Ectodermal cell (in vitro differentiated cells): Measurements from ENCODE around the gene MTRFR.

Experiments used
- H3K27ac ChIP-seq: 2 replicates; pipeline ENCODE4 v1.7.0; 2013; ENCODE audit warnings: mild to moderate bottlenecking, low read depth, low read length; ENCODE audit not compliant: insufficient read depth, poor library complexity, severe bottlenecking
- H3K27me3 ChIP-seq: 2 replicates; pipeline ENCODE4 v1.7.0; 2013; ENCODE audit warnings: mild to moderate bottlenecking, low read length; ENCODE audit not compliant: insufficient read depth, control insufficient read depth, poor library complexity, severe bottlenecking
- H3K36me3 ChIP-seq: one replicate; pipeline ENCODE4 v1.7.0; 2013; ENCODE audit warnings: low read length; ENCODE audit not compliant: control insufficient read depth, insufficient read depth
- H3K4me1 ChIP-seq: one replicate; pipeline ENCODE4 v1.7.0; 2013; ENCODE audit warnings: low read length; ENCODE audit not compliant: control insufficient read depth, insufficient read depth
- H3K4me3 ChIP-seq: 2 replicates; pipeline ENCODE4 v1.7.0; 2013; ENCODE audit warnings: low read depth, low read length, control low read depth; ENCODE audit not compliant: insufficient read depth
- H3K9me3 ChIP-seq: 2 replicates; pipeline ENCODE4 v1.7.0; 2013; ENCODE audit warnings: mild to moderate bottlenecking, low read length, moderate library complexity; ENCODE audit not compliant: control insufficient read depth
- WGBS, 2 experiments: methylation state at CpG; one replicate each; pipeline ENCODE4 v1.1.7; 2013; ENCODE audit warnings: missing lambda C conversion rate in 2 of 2; 5-methylcytosine and 5-hydroxymethylcytosine counted together

The MTRFR gene

DNA sequence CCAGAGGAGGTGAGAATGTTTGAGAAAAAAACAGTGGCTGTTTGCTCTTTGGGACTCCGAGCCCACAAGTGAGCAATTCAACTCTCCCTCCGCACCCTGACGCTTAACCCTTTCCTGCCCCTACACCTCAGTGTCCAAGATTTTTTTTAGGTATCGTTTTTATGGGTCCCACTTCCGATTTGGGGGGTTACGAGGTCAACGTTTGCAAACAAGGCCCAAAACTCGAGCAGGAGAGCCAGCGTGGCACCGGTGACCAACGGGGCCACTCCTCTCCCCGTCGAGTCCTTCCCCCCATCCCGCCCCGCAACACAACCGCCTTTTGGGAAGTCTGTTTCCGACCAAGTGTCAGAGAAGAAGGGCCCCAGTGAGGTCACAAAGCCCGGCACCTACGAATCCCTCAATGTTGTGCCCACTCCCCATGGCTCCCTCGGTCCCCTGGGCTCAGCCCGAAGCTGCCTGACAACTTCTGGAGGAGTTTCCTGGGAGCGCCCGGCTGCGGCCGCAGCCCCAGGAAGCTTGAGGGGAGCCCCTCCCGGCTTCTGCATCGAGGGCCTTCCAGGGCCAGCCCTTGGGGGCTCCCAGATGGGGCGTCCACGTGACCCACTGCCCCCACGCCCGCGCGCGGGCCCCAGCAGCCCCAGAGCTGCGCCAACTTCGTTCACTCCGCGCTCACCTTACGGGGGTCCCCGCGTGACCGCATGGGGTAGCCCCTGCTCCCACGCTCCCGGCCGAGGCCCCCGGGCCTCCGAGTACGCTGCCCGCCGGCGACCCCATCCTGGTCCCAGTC lies 37.2 kb downstream of the MTRFR start:
- no peaks in the 10 kb centered on the region for H3K9me3 ChIP-seq
- peak overlapping the region; percentile 91 for H3K4me3 ChIP-seq
- 0% methylated on average over 51 of the region's 51 CpGs for WGBS, 2 experiments
- H3K27me3 ChIP-seq = no peaks in the 10 kb centered on the region
- H3K36me3 ChIP-seq = peaks cover 4% of the 10 kb centered on the region
- H3K4me1 ChIP-seq = peaks cover 10% of the 10 kb centered on the region
- H3K27ac ChIP-seq = peak overlapping the region; percentile 76

DNA sequence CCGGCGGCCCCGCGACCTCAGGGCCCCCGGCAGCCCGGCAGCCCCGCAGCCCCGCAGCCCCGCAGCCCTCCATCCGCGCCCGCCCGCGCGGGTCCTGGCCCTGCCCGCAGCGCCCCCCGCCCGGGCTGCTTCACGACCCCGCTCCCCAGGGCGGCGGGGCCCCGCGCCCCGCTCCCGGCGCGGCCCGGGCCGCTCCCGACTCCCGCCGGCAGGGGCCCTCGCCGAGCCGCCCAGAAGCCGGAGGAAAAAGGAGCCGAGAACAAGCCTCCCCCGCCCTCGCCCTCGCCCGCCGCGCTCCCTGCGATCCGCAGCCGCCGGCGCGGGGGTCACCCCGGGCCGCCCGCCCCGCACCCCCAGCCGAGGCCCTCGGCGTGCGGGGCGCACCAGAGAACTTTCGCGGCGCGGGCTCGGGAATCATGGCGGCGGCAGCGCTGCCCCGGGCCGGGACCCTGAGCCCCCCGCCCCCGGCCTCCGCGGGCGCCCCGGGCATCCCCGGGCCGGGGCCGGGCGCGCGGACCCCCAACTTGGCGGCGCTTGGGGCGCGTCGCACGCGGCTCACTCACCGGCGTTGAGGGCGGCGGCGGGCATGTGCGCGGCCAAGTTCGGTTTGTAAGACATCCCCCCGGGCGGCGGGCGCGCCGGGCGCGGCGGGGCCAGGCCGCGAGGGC lies 37.9 kb downstream of the MTRFR start:
- Histone ChIP-seq H3K27me3 (no peaks in the 10 kb centered on the region), H3K9me3 (no peaks in the 10 kb centered on the region), H3K36me3 (peaks cover 4% of the 10 kb centered on the region), H3K4me3 (peak overlapping the region; percentile 91), H3K4me1 (peaks cover 10% of the 10 kb centered on the region), H3K27ac (no peak overlapping the region)
- 0% methylated on average over 108 of the region's 108 CpGs for WGBS, 2 experiments

DNA sequence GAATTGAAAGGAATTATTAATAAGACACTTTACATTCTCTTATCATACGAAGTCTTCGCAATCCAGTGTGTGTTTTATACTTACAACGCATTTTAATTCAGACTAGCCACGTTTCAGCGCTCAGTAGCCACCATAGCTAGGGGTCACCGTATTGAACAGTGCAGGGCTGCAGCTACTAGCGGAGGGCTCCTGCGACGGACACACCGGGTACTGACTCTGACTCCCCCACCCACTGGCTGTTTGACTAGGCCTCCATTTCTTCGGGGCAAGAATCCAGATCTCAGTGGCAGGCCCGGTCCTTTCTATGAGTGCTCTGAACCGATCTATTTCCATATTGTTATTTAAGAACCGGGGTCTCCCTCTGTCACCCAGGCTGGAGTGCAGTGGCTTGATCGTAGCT lies 39.9 kb downstream of the MTRFR start:
- Histone ChIP-seq H3K27me3 (no peaks in the 10 kb centered on the region), H3K9me3 (no peaks in the 10 kb centered on the region), H3K36me3 (no peaks in the 10 kb centered on the region), H3K4me3 (no peak overlapping the region), H3K4me1 (peaks cover 10% of the 10 kb centered on the region), H3K27ac (no peak overlapping the region)
- WGBS, 2 experiments = 87% methylated on average over 15 of the region's 15 CpGs

DNA sequence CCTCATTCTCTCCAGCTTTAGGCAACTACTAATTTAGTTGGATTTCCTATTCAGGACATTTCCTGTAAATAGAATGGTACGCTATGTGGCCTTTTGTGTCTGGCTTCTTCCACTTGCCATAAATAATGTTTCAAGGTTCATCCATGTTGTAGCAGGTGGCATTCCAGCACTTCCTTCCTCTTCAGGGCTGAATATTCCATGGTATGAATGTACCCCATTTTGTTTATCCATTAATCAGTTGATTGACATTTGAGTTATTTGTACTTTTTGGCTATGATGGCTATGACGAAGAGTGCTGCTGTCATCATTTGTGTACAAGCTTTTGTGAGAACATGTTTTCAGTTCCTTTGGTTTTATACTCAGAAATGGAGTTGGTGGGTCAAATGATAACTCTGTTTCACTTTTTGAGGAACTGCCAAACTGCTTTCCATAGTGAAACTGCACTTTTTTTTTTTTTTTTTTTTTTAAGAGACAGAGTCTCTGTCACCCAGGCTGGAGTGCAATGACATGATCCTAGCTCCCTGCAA lies 44.9 kb downstream of the MTRFR start:
- 95 to 97% methylated on average over 2 of the region's 2 CpGs for WGBS, 2 experiments
- no peaks in the 10 kb centered on the region for H3K36me3 ChIP-seq
- H3K4me1 ChIP-seq = no peaks in the 10 kb centered on the region

DNA sequence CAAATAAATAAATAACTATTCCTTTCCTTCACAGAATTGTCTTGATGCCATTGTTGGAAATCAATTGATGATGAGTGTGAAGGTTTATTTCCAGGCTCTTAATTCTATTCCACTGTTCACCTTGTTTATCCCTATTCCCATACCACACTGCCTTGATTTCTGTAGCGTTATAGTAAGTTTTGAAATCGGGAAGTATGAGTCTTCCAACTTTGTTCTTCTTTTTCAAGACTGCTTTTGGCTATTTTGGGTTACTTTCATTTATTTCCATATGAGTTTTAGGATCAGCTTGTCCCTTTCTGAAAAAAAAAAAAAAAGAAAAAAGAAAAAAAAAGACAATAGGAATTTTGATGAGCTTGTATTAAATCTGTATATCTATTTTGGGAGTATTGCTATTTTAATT lies 47.7 kb downstream of the MTRFR start:
- H3K36me3 ChIP-seq = no peaks in the 10 kb centered on the region
- 96 to 100% methylated on average over 2 of the region's 2 CpGs for WGBS, 2 experiments
- no peaks in the 10 kb centered on the region for H3K4me1 ChIP-seq
- H3K27ac ChIP-seq = no peak overlapping the region
- no peaks in the 10 kb centered on the region for H3K9me3 ChIP-seq
- no peak overlapping the region for H3K4me3 ChIP-seq
- H3K27me3 ChIP-seq = no peaks in the 10 kb centered on the region

More for the DNA sequence above, 44.9 kb downstream of the MTRFR start:
- Histone ChIP-seq H3K27ac (no peak overlapping the region), H3K27me3 (no peaks in the 10 kb centered on the region), H3K4me3 (no peak overlapping the region), H3K9me3 (no peaks in the 10 kb centered on the region)

DNA sequence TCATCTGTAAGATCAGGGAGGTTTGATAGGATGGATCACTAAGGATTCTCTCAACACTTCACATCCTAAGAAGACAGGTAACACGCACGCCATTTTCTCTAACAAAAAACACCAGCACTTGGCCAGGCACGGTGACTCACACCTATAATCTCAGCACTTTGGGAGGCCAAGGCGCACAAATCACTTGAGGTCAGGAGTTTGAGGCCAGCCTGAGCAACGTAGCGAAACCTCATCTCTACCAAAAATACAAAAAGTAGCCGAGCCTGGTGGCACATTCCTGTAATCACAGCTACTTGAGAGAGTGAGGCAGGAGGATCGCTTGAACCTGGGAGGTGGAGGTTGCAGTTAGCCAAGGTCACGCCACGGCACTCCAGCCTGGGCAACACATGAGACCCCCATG lies 48.9 kb downstream of the MTRFR start:
- Histone ChIP-seq H3K27me3 (no peaks in the 10 kb centered on the region), H3K9me3 (no peaks in the 10 kb centered on the region), H3K36me3 (no peaks in the 10 kb centered on the region), H3K4me1 (no peaks in the 10 kb centered on the region), H3K27ac (no peak overlapping the region), H3K4me3 (no peak overlapping the region)
- 91 to 92% methylated on average over 10 of the region's 10 CpGs for WGBS, 2 experiments

DNA sequence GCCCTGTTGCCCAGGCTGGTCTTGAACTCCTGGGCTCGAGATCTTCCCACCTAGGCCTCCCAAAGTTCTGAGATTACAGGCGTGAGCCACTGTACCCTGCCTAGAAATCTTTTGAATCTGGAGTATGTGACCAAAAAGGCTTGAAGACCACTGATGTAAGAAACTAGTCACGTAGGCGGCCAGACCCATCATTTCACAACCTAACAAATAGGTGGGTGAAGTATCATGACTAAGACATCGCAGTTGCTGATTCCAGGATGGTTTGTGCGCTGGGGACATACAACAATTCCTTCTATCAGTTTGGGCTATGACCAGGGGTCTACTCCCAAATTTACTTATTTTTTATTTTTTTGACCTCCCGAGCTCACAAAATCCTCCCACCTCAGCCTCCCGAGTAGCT lies 50.2 kb downstream of the MTRFR start:
- no peaks in the 10 kb centered on the region for H3K36me3 ChIP-seq
- H3K27me3 ChIP-seq = no peaks in the 10 kb centered on the region
- 92 to 95% methylated on average over 8 of the region's 8 CpGs for WGBS, 2 experiments
- no peak overlapping the region for H3K27ac ChIP-seq
- H3K4me1 ChIP-seq = no peaks in the 10 kb centered on the region
- no peaks in the 10 kb centered on the region for H3K9me3 ChIP-seq
- H3K4me3 ChIP-seq = no peak overlapping the region

DNA sequence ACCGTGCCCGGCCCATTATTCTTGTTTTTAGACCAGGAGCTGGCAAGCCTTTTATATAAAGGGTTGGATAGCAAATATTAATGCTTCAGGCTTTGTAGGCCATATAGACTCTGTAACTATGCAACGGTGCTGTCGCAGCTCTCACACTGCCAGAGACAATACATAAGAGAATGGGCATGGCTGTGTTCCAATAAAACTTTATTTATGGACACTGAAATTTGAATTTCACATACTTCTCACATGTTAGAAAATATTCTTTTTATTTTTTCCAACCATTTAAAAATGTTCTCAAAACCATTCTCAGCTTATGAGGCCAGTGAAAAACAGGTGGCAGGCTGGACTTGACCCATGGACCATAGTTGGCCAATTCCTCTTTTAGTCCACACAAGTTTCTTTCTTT lies 51.4 kb downstream of the MTRFR start:
- Histone ChIP-seq H3K36me3 (no peaks in the 10 kb centered on the region), H3K4me1 (no peaks in the 10 kb centered on the region), H3K27me3 (no peaks in the 10 kb centered on the region), H3K27ac (no peak overlapping the region), H3K4me3 (no peak overlapping the region), H3K9me3 (no peaks in the 10 kb centered on the region)
- 93 to 95% methylated on average over 4 of the region's 4 CpGs for WGBS, 2 experiments

DNA sequence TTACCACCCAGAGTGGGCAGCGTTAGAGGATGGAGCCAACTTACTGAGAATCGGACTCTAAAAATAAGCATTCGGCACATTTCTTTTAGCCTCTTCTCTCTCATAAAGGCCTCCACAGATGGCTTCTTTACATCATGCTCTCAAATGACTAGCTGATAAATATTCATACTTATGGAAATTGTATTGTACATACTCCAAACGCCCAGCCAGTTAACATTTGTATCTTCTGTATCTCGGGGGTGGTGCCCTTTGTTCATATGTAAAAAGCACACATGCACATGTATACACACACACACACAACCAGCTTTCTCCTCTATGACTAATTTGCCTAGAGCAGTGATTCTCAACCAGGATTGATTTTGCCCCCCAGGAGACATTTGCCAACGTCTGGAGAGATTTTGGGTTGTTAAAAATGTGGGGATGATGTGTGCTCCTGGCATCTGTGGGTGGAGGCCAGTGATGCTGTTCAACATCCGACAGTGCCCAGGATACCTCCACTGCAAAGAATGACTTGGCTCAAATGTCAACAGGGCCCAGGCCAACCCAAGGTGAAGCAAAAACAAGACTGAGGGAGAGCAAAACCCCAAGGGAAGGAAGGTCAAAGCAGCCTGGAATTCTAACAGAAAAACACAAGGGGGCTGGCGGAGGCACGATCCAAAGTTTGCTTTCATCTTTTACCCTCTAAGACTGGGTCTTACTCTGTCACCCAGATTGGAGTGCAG lies 53.6 kb downstream of the MTRFR start:
- no peaks in the 10 kb centered on the region for H3K4me1 ChIP-seq
- H3K9me3 ChIP-seq = no peaks in the 10 kb centered on the region
- no peaks in the 10 kb centered on the region for H3K27me3 ChIP-seq
- H3K36me3 ChIP-seq = no peaks in the 10 kb centered on the region
- no peak overlapping the region for H3K27ac ChIP-seq
- H3K4me3 ChIP-seq = no peak overlapping the region
- WGBS, 2 experiments = 83% methylated on average over 9 of the region's 9 CpGs

DNA sequence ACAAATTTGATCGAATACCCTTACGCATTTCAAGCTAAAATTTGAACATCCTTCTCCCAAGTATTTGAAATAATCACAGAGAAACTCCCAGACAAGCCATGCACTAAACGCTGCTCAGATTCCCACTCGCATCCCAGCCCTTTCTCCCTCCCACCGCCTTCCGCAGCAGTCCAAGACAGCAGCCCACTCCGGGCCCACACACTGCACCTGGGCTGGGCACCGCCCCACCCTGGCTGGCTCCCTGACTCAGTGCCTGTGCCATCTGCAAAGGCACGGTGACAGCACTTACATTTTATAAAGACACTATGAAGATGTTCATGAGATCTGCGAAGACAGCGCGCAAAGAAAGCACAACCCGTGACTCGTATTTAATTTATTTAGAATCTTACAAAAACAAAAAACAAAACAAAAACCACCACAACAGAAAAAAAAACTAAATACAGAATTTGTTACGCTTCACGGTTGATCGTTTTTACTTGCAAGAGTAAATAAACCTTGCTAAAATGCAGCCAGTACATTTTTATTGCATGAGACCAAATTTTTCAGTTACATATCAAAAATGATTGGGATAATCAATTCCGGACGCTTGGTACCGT lies 55.6 kb downstream of the MTRFR start:
- H3K9me3 ChIP-seq = no peaks in the 10 kb centered on the region
- no peaks in the 10 kb centered on the region for H3K4me1 ChIP-seq
- WGBS, 2 experiments = 96 to 97% methylated on average over 20 of the region's 20 CpGs
- H3K4me3 ChIP-seq = no peak overlapping the region
- H3K36me3 ChIP-seq = no peaks in the 10 kb centered on the region
- H3K27ac ChIP-seq = no peak overlapping the region
- H3K27me3 ChIP-seq = no peaks in the 10 kb centered on the region
